Measurements from ENCODE around the gene MED26.

MED26 gene

DNA sequence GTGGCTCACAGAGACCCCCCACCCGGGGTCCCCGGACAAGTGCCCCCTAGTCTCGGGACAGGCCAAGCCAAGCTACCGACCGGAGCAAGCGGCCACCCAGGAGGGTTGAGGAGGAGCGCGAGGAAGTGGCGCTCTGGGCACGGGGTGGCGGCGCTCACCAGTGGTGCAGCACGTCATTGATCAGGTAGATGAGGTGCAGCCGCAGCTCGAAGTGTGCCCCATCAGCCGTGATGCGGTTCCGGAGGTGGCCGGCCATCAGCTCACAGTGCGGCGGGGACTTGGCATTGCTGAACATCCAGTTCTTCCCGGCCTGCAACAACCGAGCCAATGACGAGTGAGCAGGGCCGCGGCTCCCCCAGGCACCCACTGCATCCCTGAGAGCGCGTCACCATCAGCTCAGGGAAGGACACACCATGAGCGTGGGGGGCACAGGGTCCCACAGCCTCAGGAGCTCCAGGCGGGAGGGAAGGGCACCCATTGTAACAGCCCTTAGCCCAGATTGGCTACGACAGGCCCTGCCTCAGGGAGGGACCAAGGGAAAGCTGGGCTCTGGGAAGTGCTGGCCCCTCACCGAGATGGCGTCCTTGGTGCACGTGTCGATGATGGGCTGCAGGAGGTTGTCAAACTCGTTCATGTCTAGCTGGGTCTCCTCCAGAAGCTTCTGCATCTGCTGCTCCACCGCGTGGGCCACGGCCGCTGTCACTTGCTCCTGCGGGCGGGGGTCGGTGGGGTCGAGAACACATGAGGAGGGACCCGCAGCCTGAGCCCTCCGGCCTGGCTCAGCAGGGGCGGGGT is 95.4 kb downstream of the MED26 start:
- no peak for DNase-seq

DNA sequence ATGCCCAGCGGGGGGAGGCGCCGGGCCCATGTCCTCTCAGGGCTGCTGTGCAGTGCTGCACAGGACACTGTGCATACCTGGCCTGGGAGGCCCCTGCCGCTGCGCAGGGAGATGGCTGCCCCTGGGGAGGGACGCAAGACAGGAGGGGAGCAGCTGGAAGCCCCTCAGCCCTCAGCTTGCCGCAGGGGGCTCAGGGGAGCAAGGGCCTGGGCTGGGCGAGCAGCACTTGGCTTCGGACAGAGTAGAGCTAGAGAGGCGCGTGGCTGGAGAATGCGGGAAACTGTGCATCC is 96.7 kb downstream of the MED26 start:
- no peak for DNase-seq

DNA sequence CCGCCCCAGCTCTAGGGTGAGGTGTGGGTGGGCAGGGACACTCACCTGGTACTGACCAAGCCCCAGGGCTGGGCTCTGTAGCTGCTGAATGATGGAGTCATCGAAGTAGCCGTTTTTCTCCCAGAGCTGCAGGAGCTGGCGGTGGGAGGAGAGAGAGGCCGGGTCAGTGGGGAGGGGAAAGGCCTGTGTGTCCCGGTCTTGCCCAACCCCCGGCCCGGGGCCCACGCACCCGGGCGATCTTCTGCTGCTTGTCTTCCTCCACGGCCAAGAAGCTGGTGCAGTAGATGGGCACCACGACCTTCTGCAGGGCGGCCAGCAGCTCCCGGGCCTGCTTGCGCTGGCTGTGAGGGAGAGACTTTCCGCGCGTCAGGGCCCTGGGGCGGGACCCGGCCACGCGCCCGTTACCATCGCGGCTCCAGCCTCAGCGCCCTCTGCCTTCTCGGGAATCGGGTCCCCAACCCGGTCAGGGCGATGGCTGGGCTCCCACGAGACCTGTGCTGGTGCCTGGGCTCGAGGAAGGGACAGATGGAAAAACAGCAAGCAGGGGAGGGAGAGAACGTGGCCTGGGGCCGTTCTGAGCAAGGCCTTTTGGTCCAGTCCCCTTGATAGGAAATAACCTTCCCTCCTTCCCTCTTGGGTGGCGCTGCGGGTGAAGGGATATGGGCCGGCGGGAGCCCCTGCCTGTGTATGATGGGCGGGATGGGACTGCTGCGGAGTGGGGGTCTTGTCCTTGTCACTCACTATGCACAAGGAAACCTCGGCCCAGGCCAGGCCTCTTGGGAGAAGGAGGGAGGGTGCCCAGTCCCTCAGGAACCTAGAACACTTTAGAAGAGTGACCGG is 97.2 kb downstream of the MED26 start:
- DNase-seq, result no peak

DNA sequence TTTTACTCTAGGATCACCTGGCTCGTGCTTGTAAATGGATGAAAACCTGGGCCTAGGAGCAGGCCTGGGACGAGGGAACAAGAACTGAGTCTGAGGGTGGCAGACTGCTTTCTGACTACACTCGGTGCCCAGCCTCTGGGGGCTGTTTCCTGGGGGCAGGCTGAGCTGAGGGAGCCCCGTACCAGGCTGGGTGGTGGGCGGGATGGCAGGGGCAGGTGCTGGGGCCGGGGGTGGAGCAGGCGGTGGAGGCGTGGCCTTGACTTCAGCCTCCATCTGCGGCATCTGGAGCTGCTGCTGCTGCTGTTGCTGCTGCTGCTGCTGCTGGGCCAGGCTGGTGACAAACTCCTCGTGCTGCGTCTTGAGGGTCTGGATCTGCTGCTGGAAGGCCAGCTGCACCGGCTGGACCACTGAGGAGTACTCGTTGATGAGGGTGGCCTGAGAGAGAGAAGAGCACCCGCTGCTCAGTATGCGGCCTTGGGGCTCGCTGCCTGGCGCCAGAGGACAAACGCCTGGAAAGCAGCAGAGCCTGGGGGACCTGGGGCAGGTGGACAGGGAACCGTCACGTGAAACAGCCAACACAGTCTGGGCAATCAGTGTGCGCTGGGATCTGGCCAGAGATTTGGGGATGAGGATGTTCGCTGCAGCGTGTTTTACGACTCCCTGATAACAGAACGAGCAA is 98.4 kb downstream of the MED26 start:
- DNase-seq, result no peak

DNA sequence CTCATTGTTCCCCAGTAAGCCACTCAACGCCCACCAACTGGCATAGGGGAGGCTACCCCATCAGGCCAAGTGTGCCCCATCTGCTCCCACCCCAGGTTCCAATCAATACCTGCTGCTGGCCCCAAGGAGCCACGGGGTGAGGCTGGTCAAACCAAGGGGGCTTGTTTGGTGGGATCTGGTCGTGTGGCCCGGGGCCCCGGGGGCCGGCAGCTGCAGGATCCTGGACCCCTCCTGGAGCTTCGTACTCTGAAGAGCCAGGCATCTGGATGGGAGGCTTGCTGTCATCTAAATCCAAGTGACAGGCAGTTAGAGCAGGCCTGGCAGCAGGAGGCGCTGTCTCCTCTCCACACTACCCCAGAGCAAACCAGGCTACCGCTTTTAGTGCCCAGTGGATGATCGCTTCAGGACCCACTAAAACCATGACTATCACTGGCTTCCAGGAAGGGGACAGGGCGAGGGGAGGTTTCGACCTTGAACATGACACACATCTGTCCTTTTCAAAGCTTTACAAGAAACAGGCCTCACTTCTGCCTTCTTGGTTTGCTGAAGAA is 100.0 kb downstream of the MED26 start:
- DNase-seq, result peak; percentile 16

DNA sequence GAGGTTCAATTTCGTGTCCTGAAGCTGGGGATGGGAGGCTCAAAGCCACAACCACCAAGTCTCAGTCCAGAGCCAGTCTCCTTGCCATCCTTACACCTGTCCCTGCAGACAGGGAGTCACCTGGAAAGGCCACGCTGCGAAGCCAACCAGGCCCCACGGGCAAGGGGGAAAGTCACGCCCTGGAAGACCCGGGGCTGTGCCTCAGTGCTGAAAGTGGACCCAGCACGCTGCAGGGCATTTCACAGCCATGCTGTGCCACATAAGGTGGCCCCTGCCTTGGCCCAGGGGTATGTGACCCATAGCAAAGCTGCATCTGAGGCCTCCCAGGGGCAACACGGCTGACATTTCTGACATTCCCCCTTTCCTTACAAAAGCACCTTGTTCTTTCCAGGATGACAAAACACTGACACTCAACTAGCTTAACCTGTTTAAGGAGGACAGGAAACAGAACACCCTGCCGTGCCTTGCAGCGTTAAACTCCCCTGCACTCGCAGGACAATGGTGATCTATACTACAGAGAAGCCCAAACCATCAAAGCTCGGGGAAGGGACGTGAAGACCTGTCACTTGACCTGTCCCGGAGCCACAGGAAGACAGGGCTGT is 100.6 kb downstream of the MED26 start:
- DNase-seq, result no peak

DNA sequence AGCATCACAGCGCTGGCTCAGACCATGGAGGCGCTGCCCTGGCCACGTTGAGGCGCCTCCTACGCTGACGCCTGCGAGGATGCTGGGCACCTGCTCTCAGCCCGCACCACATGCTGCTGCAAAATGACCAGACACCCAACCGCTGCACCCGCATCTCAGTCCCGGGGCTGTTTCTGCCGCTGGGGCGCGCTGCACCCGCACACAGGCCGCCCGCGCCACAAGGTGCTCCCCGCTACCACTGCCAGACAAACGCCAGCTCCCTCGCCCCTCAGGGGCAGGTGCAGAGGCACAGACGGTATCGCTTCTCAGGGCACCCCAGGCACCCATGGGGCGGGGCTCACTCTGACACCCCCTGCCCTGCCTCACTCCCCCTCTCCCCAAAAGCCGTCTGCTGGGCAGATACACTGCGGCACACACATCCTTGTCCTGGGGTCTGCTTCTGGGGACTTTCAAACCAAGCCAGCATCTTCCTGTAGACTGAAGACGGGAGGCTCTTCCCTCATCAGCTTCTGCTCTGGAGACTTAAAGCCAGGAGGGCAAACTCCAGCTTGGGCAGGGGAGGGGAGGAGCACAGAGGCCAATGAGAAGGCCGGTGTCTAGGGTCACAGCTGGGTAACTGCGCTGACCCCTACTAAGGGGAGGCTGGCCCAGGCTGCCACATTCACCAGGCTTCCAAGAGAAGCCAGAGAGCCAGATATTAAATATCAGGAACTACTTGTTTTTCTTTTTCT is 102.1 kb downstream of the MED26 start:
- DNase-seq, result no peak

DNA sequence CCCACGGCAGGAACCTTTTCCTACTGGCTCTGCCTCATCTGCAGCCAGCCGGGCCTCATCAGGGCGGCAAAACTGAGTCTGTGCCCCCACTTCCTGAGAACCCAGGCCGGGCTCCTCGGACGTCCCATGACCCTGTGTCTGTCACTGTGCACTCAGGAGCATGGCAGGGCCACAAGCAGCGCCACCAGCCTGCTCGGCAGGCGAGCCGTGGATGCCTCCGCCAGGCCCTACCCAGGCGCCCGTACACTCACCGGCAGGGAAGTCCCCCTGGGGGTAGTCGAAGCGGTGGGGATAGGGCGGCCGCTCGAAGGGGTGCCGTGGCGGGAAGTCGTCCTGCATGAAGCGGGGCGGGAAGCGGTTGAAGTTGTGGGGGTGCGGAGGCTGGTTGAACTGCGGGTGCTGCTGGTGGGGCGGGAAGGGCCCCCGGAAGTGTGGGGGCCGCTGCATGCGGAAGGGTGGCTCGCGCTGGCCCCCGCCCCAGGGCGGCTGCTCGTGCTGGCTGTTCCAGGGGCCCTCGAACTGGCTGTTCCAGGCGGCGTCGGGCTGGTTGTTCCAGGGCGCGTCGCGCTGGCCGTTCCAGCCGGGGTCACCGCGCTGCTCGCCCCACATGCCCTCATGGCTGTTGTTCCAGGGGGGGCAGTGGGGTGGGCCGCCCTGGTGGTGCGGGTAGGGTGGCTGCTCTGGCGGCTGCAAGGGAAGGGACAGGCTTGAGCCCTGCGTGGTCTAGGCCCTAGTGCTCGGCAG is 102.8 kb downstream of the MED26 start:
- DNase-seq, result no peak

Data from activated effector memory CD4-positive, alpha-beta T cell treated with Interleukin-2 at 50 U/mL for 16 hours (primary cell).